HG03159 (cell line): ENCODE data around the gene BLOC1S1.

Experiments used
- ATAC-seq: cut with Tn5 transposase; IDR thresholded peaks from one replicate; pipeline ENCODE4 v1.9.1; 2021; ENCODE audit warnings: mild to moderate bottlenecking, moderate library complexity; ENCODE audit not compliant: unreplicated experiment

The BLOC1S1 gene

DNA sequence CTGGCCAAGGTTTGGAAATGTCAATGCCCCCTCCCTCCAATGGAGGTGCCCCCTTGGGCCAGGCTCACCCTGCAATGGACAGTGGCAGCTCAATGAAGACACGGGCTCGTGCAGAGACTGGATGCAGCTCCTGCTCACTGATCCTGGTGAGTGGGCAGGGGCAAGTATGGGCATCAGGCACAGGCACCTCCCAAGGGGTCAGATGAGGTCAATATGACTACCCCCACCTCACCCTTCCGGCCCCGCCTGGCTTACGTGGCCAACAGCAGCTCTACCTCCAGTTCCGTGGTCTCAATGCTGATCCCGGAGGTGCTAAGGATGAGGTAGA is 21.7 kb upstream of the BLOC1S1 start:
- no peak for ATAC-seq

DNA sequence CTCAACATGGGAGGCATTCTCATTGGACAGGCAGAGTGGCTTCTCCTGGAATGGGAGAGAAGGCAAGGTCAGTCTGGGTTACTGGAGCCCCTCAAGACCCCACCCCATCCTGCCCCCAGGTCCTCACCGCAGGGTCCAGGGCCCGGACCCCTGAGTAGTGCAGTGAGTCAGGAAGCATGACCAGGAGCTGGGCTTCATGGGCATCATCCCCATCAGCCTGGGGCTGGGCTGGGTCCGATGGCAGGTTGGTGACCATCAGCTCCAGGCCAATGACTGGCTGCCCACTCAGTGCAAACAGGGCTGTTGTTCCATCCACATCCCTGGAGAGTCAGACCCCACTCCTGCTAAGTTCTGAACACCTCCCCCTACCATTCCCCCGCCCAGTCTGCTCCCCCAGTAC is 21.2 kb upstream of the BLOC1S1 start:
- ATAC-seq = no peak

DNA sequence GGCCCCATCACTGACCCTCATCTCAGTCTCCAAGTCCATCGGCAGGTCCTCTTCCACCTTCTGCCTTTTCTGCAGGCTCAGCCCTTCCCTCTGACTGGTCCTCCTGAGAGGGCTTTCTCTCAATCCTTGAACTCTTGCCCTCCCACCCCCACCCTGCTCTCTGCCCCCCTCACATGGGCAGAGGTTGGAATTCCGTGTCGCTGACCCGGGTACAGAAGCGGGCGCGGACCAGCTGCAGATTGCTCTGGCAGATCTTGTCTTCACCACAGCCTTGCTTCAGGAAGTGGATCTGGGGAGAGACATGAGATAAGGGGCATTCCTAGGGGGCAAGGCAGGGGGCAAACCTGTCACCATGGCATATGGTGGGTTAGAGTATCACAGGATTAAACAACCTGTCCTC is 20.5 kb upstream of the BLOC1S1 start:
- no peak for ATAC-seq

DNA sequence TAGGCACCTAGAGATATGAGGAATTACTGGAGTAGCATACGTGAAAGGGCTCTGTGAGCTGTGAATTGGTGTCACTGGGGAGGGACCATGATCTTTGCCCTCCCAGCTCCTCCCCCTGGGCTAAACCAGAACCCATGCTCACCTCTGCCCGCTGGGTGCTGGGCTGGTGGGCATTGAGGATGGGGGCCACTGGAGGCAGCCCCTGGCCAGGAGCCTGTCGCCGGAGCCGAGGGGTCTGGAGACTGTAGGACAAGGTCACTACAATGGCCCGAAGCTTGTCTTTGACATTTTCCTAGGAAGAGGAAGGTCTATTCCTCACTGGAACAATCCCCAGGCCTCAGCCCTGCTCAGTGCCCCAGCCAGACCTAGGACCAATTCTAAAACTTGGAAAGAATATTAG is 19.7 kb upstream of the BLOC1S1 start:
- no peak for ATAC-seq

DNA sequence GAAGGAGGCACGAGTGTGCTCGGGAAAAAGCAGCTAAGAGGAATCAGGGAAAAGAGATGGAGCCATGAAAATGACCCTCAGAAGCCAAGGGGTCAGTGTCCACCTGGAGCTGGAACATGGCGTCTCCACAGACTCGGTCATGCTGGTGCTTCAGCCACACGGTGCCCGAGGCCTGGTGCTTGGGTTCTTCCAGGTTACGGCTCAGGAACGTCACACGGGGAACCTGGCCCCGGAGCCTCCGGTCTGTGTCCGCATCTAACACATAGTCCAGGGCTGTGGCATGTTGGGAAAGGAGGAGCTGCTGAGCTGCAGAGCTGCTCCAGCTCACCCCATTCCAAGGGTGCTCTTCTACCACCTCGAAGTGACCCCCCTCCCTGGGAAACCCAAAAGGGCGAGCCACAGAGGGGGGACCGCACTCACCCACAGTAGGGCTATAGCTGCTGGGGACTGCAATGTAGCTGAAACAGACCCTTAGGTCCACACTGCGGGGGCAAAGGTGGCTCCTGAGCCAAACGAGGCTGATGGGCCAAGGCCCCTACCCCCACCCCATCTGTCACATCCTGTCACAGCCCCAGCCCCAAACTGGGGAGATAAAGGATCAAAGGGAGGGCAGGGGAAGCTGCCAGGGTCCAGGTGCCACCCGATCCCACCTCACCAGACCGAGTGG is 18.9 kb upstream of the BLOC1S1 start:
- ATAC-seq = no peak

DNA sequence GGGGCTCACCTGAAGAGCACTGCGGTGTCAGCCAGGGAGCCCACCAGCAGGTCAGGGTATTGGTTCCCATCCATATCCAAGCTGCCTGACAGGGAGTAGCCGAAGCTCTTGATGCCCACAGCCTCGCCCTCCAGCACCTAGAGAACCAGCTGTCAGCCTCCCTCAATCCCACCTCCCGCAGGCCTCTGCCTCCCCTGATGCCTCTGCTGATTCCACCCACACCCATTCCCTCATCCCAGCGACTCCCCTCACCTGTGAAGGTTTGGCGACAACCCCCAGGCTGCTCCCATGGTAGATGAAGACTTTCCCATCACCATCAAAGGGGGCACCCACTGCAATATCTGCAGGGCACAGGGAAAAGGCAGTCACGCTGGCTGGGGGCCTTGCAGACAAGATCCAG is 18.2 kb upstream of the BLOC1S1 start:
- ATAC-seq = no peak

DNA sequence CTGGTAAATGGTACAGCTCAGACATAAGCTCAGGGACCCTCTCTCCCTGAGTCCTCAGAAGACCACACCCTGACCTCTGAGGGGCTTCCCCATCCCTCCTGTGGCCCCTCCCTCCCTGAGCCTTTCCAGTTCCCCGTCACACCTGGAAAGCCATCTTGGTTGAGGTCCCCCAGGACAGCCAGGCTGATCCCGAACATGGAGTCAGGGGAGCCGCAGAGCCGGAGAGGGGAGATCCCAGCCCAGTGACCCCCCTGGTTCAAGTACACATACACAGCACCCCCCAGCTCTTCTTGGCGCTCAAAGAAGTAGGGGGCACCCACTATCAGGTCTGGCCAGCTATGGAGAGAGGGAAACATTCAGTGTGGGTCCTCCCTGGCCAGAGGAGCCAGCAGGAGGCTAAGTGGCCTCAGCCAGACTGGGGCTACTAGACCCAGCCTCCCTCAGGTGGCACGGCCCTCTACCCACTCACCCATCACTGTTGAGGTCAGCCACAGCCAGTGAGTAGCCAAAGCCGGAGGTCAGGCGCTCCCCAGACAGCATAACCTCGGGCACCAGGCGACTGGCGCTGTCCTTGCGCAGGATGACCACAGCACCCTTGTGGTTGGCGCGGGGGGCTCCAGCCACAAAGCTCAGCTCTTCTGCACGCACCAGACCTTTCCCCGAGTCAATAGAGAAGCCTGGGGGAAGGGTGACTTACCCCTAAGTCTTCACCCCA is 17.4 kb upstream of the BLOC1S1 start:
- ATAC-seq = no peak

DNA sequence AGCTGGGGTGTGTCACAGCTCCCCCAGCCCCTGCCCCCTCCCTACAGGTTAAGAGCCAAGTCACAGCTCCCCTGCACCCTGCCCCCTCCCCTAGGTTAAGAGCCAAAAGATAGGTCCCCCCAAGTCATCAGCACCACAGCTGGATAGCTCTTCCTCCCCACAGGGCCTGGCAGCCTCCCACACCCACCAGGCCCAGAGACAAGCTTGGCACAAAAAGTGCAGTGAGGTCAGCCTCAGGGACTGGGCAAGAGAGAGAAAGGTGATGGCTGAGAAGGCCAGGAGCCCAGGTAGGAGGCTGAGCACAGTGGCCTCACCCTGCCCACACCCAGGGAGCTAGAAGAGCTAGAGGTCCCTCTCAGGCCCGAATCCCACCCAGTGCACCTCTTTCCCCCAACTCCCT is 16.9 kb upstream of the BLOC1S1 start:
- no peak for ATAC-seq

DNA sequence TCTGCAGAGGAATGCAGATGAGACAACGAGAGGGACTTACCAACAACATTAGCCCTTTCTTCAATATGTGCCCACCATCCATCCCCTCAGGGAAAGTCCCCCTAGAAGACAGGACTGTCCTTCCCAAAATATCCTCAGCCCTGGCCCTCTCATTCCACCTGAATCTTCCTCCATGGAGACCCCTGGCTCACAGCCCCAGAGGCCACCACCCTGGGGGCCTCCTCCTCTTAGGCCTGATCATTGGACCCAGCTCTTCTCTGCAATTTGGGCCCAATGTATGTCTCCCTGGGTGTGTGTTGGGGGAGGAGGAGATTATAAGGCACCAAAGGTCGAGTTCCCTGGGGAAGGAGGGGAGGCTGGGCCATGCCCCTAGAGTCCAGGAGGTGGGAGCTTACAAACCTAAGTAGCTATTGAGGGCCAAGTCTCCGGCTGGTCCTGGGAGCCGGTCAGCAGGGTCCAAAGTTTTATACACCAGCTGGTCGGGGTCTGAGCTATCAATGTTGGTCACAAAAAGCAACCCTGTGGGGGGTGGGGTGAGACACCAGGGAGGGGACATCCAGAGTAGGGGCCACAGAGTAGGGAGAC is 16.3 kb upstream of the BLOC1S1 start:
- no peak for ATAC-seq

DNA sequence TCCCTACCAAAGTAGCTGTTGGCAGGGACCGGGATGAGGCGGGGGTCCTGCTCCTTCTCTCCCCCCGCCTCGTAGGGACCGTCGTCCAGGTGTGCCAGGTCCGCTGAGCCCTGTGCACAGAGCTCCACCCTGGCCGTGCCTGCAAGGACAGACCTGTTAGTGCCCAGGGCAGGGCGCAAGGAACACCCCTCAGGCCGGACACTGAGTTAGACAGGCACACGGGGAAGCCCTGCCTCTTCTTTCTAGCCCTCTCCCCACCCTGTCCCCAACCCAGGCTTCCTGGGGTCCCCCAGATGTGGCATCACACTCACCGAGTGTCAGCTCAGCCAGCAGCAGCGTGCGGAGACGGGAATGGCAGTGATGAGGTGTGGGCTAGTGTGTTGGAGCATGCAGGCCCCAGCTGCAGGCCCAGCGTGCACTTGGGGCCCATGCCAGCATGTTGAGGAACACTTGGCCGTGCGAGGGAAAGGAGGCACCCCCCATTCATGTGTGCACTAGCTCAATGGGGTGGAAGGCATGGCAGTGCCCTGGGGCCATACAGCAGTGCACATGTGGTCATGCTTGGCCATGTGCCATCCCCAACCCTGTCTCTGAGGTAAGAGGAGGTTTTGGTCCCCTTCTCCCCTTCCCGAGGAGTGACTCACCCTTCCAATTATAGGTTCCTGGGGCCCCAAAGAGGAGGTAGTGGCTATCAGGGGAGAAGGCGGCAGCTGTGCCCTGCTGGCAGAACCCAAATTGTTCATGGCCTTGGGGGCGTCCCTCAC is 15.4 kb upstream of the BLOC1S1 start:
- ATAC-seq = no peak

DNA sequence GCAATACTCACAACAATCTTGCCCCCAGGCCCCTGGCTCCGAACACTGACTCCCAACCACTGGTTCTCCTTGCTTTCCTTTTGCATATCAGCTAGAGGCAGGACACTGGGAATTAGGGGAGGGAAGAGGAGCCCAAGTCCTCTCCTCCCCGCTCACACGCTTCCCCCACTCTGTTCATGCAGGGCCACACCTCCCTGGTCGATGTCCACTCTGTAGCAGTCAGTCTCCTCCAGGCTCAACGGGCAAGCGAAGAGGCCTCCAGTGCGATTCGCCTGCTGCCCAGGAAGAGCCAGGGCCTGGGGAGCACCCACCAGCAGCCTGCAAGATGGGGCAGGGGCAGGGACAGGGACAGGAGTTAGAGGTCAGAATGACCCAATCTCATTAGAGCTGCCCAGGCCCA is 13.0 kb upstream of the BLOC1S1 start:
- no peak for ATAC-seq

DNA sequence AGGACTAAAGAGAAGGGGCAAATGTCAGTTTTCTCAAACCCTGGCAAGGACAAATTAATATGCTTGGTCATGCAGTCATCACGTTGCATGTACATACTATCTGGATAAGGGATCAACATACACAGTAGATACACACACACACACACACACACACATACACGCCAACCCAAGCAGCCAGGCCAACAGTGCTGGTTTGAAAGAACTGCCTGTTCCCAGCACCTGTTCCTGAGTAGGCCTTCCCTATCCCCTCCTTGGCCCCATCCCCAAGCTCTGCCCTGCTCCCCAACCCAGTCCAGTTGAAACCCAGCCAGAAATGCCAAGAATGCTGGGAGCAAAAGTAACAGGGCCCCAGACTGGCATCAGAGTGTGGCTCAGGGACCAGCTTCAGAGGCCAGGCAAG is 12.6 kb upstream of the BLOC1S1 start:
- no peak for ATAC-seq

DNA sequence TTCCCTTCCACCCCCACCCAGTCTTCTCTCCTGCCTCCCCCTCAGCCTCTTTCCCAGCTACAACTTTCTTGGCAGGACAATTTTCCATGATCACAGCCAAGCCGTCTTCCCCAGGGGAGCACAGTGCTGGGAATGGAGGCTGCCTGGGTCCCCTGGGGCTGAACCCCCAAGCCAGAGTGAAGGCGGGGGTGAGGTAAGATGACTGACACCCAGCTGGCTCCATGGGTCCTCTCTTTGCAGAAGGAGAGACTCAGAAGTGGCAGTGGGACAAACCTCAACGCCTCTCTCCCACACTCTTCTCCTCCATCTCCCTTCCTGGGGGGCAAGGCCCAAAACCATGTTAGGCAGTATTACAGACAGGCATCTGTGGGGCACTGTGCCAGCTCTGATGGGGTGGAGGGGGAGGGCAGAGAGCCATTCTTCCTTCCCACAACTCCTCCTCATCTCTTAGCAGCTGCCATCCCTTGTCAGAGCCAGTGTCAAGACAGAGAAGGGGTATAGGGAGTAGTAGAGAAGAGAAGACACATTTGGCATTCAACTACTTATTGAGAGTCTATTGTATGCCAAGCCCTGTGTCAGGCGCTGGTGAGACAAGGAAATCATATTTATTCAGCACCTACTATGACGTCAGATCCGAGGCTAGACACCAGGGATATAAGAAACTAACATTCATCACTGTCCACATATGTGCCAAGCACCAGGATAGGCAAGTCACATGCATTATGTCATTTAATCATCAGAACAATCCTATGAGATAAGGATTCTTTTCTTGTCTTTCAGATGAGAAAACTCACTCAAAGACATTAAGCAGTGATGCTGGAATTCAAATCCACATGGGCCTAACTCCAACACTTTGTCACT is 11.7 kb upstream of the BLOC1S1 start:
- ATAC-seq = no peak

DNA sequence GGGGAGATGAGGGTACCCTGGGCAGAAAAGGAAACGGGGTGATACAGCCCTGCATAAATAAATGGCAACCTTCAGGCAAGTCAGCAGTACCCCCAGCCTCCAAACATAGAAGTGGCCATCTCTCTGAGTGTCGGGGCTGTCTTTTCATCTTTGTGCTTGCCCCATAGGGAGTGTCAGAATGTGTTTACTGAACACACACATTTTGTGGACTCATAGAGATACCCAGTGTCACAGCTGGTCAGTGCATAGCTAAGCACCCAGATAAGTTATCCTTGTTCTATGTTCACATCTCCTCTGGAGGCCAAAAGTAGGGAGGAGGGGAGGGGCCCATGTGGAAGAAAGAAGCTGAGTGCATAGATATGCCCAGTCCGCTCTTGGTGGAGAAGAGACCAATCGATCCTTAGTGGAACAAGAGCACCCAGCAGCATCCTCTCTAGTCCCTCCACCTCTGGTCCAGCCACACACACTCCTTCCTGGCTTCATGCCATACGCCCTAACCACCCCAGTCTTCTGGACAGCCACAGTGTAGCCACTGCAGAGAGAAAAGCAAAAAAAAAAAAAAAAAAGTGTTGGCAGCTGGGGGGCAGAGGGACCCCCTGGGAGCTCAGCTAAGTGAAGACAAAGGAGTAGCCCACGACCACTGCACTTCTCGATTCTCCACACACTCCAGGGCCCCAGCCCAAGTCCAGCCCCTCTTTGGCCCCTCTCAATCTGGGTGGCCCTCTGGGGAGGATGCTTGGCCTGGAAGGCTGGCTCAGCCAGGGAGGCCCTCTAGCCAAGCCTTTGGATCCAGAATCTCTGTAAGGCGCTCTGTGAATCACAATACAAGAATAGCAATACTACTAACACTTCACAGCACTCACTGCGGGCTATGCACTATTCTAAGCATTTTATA is 10.8 kb upstream of the BLOC1S1 start:
- no peak for ATAC-seq

DNA sequence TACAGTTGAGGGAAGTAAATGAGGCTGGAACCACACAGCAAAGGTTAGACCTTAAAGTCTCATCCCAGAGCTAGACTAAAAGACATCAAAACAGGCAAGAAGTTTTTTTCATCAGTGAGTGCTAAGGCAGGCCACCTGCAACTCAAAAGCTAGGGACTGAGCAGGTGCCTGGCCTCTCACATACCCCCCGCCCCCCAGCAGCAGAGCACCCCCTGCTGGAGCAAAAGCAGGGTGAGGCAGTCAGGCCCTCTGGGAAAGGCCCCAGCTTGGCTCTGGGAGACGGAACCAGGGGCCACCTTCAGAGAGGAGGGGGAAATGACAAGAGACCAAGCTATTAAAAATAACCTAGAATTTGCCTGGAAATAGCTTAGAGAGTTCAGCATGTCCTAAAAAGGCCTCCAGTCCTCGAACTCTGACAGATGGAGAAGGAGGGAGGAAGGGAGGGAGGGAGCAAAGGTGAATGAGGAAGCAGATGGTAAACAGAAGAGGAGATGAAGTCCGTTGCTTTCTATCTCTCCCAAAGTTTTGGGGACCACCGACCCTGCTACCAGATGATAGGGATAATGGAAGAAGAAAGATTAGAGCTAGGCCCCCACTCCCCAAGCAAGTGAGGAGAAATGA is 10.0 kb upstream of the BLOC1S1 start:
- no peak for ATAC-seq

DNA sequence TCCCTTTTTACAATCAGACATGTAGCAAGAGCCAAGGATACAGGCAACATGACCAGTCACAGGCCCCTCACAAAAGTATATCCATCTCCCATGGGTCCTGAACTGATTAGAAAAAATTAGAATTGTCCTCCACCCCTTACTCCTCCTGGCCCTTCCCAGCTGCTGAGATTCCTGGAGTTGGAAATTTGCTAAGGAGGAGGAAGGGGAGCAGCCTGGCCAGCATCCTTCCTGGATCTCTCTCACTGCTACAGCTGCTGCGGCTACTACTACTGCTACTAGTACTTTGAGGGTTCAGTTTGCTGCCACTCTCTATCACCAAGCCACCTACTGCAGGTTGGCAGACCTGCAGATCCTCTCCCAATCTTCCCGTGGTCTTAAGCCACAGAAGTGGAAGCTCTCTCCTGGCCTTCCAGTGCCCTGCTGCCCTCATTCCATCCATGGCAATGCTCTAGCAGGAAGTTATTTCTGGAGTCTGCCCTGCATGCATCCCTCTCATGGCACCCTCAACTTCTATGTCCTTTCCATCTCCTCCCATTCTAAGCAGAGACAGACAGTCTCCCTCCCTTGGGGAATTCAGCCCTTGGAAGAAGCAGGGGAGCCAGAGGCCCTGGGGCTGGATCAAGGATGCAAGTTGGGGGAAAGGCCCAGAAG is 9.2 kb upstream of the BLOC1S1 start:
- no peak for ATAC-seq

DNA sequence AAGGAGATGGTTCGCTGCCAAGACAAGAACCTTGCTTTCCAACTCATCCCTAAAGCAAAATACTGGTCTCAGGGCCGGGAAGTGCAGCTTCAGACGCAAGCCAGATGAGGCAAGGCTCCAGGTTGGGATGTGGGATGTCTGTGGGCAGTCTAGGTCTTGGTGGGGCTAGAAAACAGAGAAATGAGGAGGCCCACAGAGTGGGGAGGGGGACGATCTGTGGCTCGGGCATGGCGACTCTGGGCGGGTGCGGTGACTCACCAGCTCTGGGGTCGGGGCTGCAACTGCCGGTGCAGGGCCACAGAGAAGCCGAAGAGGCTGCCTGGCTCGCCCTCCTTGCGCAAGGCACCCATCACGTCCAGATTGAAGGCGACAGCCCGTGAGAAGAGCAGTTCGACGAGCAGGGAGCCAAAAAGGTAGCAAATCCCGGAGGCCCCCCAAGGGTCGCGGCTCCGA is 8.6 kb upstream of the BLOC1S1 start:
- no peak for ATAC-seq

DNA sequence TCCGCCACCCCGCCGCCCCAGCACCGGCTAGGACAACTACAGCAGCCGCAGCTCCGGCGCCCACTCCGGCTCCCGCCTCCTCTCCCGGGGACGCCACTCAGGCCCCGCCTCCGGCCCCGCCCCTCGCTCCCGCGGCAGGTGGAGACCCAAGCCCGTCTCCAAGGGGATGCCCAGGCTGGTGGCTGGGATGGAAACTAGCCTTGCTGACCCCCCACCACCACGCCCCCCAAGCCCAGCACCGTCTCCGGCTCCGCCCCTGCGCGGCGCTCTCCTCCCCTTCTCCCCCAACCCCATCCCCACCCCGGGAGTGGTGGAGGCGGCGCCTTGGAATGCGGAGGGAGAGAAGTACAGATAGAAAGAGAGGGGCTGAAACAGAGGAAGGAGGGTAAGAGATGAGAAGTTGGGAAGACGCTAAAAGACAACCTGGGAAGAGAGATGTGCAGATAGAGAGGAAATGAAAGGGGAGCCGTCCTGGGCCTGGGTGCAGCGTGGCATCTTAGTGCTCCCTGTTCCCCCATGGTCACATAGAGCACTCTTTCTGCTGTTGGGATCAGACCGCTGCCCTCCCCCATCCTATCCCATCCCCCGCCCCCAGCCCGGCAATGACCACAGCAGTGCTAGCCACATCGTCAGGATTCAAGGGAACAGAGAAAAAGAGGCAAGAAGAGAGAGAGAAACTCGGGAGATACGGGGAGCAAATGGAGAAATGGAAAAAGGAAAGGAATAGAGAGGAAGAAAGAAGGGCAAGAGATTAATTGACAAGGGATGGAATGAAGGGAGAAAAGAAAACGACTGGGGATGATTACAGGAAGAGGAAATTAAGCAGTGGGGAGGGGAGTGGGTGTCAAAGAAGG is 7.8 kb upstream of the BLOC1S1 start, which contains the start of gene ITGA7:
Gene ITGA7 (minus strand): TSS at position 64 of the 854 bp plus-strand sequence. CDS start 222 bp downstream, outside the sequence.
- ATAC-seq = no peak
